HG03045 (cell line): ENCODE measurements around the gene LSM8.
A peak's percentile ranks its signal among the peaks of the same experiment; 100 is the strongest.
"Not testable (repeated sequence)": the region's sequence is repeated elsewhere in the genome, so short reads cannot be mapped to it uniquely, and the experiment has no call there.

Experiments
- ATAC-seq: cut with Tn5 transposase; IDR thresholded peaks from one replicate; pipeline ENCODE4 v1.9.1; 2021; ENCODE audit warnings: mild to moderate bottlenecking, moderate library complexity; ENCODE audit not compliant: unreplicated experiment

LSM8 gene

GRCh38 chr7:118202061-118202460, 18.1 kb downstream of the LSM8 start:
- ATAC-seq, result no peak

- ATAC-seq, result peak; percentile 97
Observed at GRCh38 chr7:118214051-118214832, 30.3 kb downstream of the LSM8 start.

GRCh38 chr7:118214833-118215182, 30.8 kb downstream of the LSM8 start:
- ATAC-seq, result peak; percentile 6

GRCh38 chr7:118217210-118217619, 33.3 kb downstream of the LSM8 start:
- ATAC-seq, result no peak

- ATAC-seq, result no peak
Observed at GRCh38 chr7:118218413-118219156, 34.6 kb downstream of the LSM8 start.

- ATAC-seq, result no peak
Observed at GRCh38 chr7:118219157-118219512, 35.2 kb downstream of the LSM8 start.

- ATAC-seq, result no peak
Observed at GRCh38 chr7:118220583-118220982, 36.6 kb downstream of the LSM8 start.

GRCh38 chr7:118222591-118222990, 38.6 kb downstream of the LSM8 start:
- no peak for ATAC-seq

- no peak for ATAC-seq
Observed at GRCh38 chr7:118224521-118224920, 40.6 kb downstream of the LSM8 start, which contains the start of gene ANKRD7. Gene ANKRD7, plus strand, starts transcription at chr7:118224704. Its CDS starts 127 bp downstream, at chr7:118224831.

- ATAC-seq, result no peak
Observed at GRCh38 chr7:118232837-118233236, 48.9 kb downstream of the LSM8 start.

- no peak for ATAC-seq
Observed at GRCh38 chr7:118233799-118234198, 49.8 kb downstream of the LSM8 start.

- ATAC-seq, result no peak
Observed at GRCh38 chr7:118239014-118239413, 55.0 kb downstream of the LSM8 start.

GRCh38 chr7:118240320-118240719, 56.4 kb downstream of the LSM8 start:
- ATAC-seq, result not testable (repeated sequence)
